ENCODE data around the gene ARHGEF38.

- TF ChIP-seq TAF1 (IDR thresholded peaks at IDR 0.05; ENCODE audit: borderline replicate concordance, insufficient read depth, low read length) (no peak), REST (IDR thresholded peaks at IDR 0.05; ENCODE audit: insufficient read depth in 1 of 2, low read depth in 2 of 2, low read length in 2 of 2) (no peak)
These were observed 93.0 kb downstream of the ARHGEF38 start for GRCh38 chr4:105645440-105645839.
